OCI-LY1 (cell line): Measurements from ENCODE around the gene KLF7.

Experiments
- EZH2 ChIP-seq: fragments of 200-600 bp; sonication (generic), shearing (Covaris generic); IDR thresholded peaks from 2 replicates; pipeline ENCODE4 v1.8.0; 2017; ENCODE audit warnings: borderline replicate concordance, mixed run types, mild to moderate bottlenecking, antibody characterized with exemption, low read length, moderate library complexity, mixed read lengths
- TF ChIP-seq, protein P1 (sequence below): fragments of 200-600 bp; sonication (generic), shearing (Covaris generic); IDR thresholded peaks from 2 replicates; pipeline ENCODE4 v1.5.1; 2017; ENCODE audit warnings: mild to moderate bottlenecking, antibody characterized with exemption, low read length, moderate library complexity, mixed read lengths

DNA sequence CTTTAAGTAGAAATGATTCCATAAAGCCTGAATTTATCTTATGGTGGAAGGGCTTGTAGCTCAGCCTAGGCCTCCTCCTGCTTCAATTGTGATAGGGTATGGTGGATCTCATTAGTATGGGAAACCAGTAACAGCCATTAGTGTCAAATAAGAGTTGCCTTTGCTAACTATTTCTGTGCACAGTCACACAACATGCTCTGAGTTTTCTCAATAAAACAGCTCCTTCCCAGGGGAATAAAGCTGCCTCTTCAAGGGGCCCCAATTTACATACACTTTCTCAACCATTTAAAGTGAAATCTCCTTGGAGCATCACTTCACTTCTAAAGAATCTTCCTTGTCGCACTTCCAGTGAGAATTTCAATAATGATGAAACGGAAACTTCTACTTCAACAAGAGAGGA lies 53.4 kb downstream of the KLF7 start:
- TF ChIP-seq, protein P1, sequence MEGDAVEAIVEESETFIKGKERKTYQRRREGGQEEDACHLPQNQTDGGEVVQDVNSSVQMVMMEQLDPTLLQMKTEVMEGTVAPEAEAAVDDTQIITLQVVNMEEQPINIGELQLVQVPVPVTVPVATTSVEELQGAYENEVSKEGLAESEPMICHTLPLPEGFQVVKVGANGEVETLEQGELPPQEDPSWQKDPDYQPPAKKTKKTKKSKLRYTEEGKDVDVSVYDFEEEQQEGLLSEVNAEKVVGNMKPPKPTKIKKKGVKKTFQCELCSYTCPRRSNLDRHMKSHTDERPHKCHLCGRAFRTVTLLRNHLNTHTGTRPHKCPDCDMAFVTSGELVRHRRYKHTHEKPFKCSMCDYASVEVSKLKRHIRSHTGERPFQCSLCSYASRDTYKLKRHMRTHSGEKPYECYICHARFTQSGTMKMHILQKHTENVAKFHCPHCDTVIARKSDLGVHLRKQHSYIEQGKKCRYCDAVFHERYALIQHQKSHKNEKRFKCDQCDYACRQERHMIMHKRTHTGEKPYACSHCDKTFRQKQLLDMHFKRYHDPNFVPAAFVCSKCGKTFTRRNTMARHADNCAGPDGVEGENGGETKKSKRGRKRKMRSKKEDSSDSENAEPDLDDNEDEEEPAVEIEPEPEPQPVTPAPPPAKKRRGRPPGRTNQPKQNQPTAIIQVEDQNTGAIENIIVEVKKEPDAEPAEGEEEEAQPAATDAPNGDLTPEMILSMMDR: no peak
- TF ChIP-seq EZH2: no peak
